ENCODE results near the gene KIF5A. TPM values are rescaled to one million over a fixed set of nuclear protein-coding genes. Genes with fewer than 3 reads are reported as not detected.

The KIF5A gene
- total RNA-seq, 1 donor from 2014 or later: 5.6 TPM

GRCh38 chr12:57518920-57519795 lies 30.7 kb upstream of the KIF5A start:
- ATAC-seq: no peak
- intact Hi-C loops (cut with DNase I): no loop called here
- no peak for DNase-seq (ENCODE audit: low spot score)

GRCh38 chr12:57519796-57520052 lies 30.1 kb upstream of the KIF5A start:
- ATAC-seq: peak; percentile 14
- intact Hi-C loops (cut with DNase I): no loop called here
- DNase-seq (ENCODE audit: low spot score): no peak

GRCh38 chr12:57520053-57520818 lies 29.6 kb upstream of the KIF5A start, which contains the start of gene DDIT3:
Gene DDIT3 (minus strand): TSS chr12:57520514. CDS start chr12:57517406, 3,108 bp downstream.
- intact Hi-C loops (cut with DNase I): no loop called here
- ATAC-seq: peak; percentile 91
- DNase-seq (ENCODE audit: low spot score): peak; percentile 100

- DNase-seq (ENCODE audit: low spot score) (peak; percentile 77), ATAC-seq (peak; percentile 5)
- intact Hi-C loops (cut with DNase I): no loop called here
These were observed 28.3 kb upstream of the KIF5A start for GRCh38 chr12:57521525-57522010.

- ATAC-seq: peak; percentile 62
- intact Hi-C loops (cut with DNase I): no loop called here
- DNase-seq (ENCODE audit: low spot score): peak; percentile 97
These were observed 27.6 kb upstream of the KIF5A start, which contains the start of gene MBD6 for GRCh38 chr12:57522011-57522886. Gene MBD6 (plus strand): TSS chr12:57522824. CDS start chr12:57524304, 1,480 bp downstream.

GRCh38 chr12:57522887-57523705 lies 26.7 kb upstream of the KIF5A start:
- intact Hi-C loops (cut with DNase I): no loop called here
- ATAC-seq: no peak
- DNase-seq (ENCODE audit: low spot score): peak; percentile 84

- intact Hi-C loops (cut with DNase I): no loop called here
- ATAC-seq: no peak
- no peak for DNase-seq (ENCODE audit: low spot score)
These were observed 25.9 kb upstream of the KIF5A start for GRCh38 chr12:57523706-57524614.

- ATAC-seq: no peak
- intact Hi-C loops (cut with DNase I): no loop called here
These were observed 24.8 kb upstream of the KIF5A start for GRCh38 chr12:57524814-57525614.

GRCh38 chr12:57525615-57526383 lies 24.0 kb upstream of the KIF5A start:
- ATAC-seq (no peak), DNase-seq (ENCODE audit: low spot score) (no peak)
- intact Hi-C loops (cut with DNase I): no loop called here

More at GRCh38 chr12:57524814-57525614, 24.8 kb upstream of the KIF5A start:
- no peak for DNase-seq (ENCODE audit: low spot score)

GRCh38 chr12:57526477-57527126 lies 23.2 kb upstream of the KIF5A start:
- no peak for DNase-seq (ENCODE audit: low spot score)
- no peak for ATAC-seq
- intact Hi-C loops (cut with DNase I): no loop called here

GRCh38 chr12:57527184-57527583 lies 22.7 kb upstream of the KIF5A start:
- intact Hi-C loops (cut with DNase I): no loop called here
- no peak for DNase-seq (ENCODE audit: low spot score)
- ATAC-seq: no peak

- DNase-seq (ENCODE audit: low spot score): no peak
- intact Hi-C loops (cut with DNase I): no loop called here
- no peak for ATAC-seq
These were observed 21.7 kb upstream of the KIF5A start for GRCh38 chr12:57528176-57528575.

- no peak for DNase-seq (ENCODE audit: low spot score)
- intact Hi-C loops (cut with DNase I): no loop called here
- ATAC-seq: no peak
These were observed 20.9 kb upstream of the KIF5A start for GRCh38 chr12:57528831-57529555.

GRCh38 chr12:57529831-57530230 lies 20.0 kb upstream of the KIF5A start:
- DNase-seq (ENCODE audit: low spot score): no peak
- intact Hi-C loops (cut with DNase I): no loop called here
- no peak for ATAC-seq

Measured in sciatic nerve (tissue), 2 donors.